GM19452 (cell line): ENCODE measurements around the gene LCE1E.

Experiments used
- ATAC-seq: cut with Tn5 transposase; IDR thresholded peaks from one replicate; pipeline ENCODE4 v1.9.1; 2021; ENCODE audit not compliant: unreplicated experiment

Gene LCE1E

GRCh38 chr1:152786077-152786476, at the start of gene LCE1E:
LCE1E (plus strand) TSS chr1:152786257; CDS start chr1:152787300, 1,043 bp downstream.
- no peak for ATAC-seq

- no peak for ATAC-seq
These were observed 48.1 kb upstream of the LCE1E start for GRCh38 chr1:152737997-152738396.

- ATAC-seq, result no peak
These were observed 46.2 kb upstream of the LCE1E start for GRCh38 chr1:152739841-152740240.

DNA sequence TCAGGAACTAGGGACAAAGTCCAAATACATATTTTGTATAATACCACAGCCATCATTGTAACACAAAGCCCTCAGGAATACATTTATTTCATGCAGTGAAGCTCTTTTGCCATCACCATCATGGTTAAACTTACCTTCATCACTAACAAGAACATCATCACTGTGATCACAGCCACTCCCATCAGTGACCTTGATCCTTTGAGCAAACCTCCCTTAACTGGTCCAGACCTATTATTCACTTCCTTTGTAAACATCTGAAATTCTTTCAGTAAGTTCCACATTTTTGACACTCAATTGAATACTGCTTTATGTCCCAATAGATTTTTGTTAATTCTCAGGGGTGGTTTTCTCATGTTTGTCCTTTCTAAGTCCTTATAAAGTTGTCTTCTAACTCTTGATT, 44.4 kb upstream of the LCE1E start:
- ATAC-seq, result no peak

DNA sequence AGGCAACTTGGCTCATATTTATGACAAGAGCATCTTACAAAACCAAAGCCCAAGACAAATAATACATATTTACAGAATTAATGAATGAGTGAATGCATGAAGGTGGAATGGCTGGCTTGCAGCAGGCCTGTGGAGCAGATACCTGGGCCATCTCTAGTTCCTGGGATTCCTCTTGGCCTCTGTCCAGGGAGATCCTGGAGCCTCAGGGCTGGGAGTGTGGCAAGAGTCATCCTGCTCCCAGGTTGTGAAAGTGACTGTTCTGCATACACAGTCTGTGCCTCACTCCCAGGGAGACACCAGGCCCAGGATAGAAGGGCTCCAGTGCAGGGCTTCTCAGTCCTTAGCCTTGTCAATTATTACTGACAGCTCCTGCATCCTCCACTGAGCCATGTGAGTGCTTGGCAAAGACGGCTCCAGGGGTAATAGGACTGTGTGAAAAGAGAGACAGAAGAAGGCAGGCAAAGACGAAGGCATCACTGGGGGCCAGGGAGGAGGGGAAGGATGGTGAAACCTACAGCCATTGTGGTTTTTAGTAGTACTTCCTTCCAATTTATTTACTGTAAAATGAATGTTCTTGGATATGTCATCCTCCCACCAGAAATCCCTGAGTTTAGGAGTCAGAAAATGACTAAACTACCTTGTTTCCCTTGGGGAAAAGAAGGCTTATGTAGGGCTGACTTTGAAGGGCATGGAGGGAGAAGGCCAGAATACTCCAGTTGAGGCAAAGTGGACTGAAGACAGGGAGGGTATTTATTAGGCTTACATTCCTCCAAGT, 42.5 kb upstream of the LCE1E start:
- ATAC-seq, result no peak

- no peak for ATAC-seq
These were observed 40.8 kb upstream of the LCE1E start for GRCh38 chr1:152745289-152745704.

DNA sequence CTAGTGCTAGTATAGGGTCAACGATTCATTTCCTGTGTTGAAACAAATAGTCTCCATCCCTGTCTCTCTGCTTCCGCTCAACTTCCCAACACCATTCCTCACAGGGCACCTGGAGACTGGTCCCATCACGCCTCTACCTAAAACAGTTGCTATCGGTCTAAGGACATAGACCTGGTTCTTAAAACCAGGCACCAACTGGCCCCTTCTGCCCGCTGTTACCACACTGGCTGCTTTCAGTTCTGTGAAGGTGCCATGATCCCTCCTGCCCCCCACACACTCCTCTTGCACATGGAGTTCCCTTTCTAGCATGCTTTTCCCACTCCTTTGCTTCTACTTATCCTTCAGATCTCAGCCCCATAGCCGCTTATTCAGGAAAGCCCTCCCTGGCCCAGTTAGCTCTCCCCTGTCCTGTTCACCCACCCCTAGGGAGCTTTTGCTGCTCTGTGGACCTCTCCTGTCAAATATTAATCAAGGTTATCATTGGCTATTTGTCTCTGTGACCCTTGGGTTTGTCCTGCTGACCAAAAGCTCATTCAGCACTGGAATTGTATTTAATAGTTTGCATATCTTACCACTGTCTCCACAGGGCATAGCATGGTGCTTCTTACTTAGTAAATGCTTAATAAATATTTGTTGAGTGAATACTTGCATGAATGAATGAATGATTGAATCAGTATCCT, 40.2 kb upstream of the LCE1E start:
- ATAC-seq, result no peak

- no peak for ATAC-seq
These were observed 38.2 kb upstream of the LCE1E start for GRCh38 chr1:152747831-152748230.

- no peak for ATAC-seq
These were observed 33.8 kb upstream of the LCE1E start for GRCh38 chr1:152752225-152752624.

DNA sequence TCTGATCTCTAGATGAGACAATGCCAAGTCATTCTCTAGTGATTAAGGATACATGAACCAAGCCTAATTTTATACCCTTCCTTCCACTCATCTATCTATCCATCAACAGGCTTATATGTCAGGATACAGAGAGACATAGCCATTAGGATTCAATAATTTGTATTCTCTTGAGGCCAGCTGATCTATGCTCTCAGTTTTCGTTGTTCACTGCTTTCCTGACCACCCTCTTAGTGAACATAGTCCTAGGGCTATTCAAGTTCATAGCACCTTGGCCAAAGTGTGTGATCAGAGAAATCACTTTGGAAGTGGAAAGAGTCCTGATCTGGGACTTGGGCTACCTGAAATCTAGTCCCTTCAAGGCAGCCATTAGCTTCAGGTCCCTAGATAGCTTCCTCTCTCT, 32.5 kb upstream of the LCE1E start:
- ATAC-seq, result no peak

DNA sequence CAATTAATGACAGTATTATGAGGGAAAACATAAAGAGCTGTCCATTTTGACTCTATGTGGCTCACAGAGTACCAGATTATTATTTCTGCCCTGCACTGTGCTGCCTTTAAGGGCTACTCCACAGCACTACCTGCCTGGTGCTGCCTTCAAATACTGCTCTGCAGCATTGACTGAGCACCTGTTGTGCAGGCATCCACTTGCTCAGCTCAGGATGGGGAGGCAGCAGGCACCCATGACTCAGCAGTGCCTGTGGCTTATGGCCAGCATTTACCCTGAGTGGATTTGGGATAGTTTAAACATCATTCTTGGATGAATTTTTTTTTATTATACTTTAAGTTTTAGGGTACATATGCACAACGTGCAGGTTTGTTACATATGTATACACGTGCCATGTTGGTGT, 29.2 kb upstream of the LCE1E start:
- no peak for ATAC-seq

DNA sequence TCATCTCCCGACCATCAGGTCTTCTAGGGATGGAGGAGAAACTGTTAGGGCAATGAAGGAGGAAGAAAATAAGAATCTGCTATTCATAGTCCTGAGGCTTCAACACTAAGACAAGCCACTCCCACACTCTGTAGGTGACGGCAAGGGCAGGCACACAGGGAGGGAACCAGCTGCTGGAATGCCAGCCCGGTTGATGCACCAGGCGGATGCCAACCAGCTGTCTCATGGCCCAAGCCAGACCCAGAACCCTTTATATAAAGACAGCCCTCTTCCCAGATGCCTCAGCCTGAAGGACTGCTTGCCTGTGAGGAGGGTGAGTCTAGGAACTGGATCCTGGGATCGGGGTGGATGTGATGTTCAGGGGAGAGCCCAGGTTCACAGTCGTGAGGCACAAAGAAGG, 28.3 kb upstream of the LCE1E start, which contains the start of gene KPRP:
TSS of gene KPRP (plus strand) at position 279 of the 400 bp plus-strand sequence. CDS start 1,564 bp downstream, outside the sequence.
- ATAC-seq, result no peak

- no peak for ATAC-seq
These were observed 27.4 kb upstream of the LCE1E start for GRCh38 chr1:152758636-152759035.

DNA sequence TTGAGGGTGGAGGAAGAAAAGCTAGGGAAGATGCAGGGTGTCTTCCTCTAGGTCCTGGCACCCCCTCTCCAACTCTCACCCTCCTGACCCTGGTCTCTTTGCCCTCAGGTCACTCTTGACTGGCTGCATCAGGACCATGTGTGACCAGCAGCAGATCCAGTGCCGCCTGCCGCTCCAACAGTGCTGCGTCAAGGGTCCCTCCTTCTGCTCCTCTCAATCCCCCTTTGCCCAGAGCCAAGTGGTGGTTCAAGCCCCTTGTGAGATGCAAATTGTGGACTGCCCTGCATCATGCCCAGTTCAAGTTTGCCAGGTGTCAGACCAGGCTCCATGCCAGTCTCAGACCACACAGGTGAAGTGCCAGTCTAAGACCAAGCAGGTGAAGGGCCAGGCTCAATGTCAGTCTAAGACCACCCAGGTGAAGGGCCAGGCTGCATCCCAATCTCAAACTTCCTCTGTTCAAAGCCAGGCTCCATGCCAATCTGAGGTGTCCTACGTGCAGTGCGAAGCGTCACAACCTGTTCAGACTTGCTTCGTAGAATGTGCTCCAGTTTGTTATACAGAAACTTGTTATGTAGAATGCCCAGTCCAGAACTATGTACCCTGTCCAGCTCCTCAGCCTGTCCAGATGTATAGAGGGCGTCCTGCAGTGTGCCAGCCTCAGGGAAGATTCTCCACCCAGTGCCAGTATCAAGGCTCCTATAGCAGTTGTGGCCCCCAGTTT, 26.4 kb upstream of the LCE1E start:
- no peak for ATAC-seq

DNA sequence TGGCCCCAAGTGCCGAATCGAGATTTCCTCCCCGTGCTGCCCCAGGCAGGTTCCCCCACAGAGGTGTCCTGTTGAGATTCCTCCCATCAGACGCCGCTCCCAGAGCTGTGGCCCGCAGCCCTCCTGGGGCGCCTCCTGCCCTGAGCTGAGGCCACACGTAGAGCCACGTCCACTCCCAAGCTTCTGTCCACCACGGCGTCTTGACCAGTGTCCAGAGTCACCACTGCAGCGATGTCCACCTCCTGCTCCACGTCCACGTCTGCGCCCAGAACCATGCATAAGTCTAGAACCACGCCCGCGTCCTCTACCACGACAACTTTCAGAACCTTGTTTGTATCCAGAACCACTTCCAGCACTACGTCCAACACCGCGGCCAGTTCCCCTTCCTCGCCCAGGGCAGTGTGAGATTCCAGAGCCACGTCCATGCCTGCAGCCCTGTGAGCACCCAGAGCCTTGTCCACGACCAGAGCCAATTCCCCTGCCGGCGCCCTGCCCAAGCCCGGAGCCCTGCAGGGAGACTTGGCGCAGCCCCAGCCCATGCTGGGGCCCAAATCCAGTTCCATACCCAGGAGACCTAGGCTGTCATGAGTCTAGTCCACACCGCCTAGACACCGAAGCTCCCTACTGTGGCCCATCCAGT, 25.4 kb upstream of the LCE1E start:
- ATAC-seq, result no peak

GRCh38 chr1:152761609-152762213, 24.3 kb upstream of the LCE1E start:
- ATAC-seq, result no peak

DNA sequence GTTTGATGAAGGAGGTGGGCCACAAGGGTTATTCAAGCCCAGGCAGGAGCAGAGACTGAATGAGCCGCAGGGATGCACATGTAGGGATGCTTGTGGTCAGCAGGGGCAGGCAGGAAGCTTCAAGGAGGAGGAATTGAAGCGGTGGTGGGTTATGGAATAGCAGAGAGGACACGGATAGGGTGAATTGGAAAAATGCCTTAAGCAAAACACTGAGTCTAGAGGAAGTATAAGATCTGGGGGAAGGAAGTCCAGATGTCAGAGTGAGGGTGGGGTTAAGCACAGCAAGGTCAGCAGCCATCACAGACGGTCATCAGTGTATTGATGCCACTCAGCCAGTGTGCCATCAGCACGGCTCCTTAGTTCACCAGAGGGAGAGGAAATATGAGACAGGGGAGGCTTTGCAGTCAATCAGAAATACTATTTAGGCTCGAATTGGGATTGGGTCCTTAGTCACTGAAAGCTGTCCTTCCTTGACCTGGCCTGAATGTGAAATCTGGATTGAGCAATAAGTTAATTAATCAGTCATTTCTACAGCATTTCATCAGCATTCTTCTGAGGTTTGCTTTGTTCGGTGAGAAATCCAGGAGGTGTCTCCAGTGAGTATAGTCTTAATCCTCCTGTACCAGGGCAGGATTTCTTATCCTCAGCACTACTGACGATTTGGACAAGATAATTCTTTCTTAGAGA, 17.1 kb upstream of the LCE1E start:
- no peak for ATAC-seq

DNA sequence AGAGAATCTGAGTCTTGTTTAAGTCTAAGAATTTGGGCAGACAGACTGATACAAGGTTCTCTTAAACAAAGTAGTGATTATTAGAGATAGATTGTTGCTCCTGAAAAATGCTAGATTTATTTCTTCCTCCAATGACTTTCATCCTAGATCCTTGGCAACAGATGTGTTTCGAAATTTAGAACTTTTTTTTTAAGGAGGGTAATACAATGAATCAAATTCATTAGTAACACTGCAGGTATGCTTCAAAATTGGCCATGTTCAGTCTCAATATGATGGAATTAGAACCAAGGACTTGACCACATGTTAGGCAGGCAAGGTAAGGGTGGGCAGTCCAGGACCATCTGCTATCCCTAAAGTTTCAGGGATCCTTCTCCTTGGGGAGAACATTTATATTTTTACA, 15.6 kb upstream of the LCE1E start:
- no peak for ATAC-seq

DNA sequence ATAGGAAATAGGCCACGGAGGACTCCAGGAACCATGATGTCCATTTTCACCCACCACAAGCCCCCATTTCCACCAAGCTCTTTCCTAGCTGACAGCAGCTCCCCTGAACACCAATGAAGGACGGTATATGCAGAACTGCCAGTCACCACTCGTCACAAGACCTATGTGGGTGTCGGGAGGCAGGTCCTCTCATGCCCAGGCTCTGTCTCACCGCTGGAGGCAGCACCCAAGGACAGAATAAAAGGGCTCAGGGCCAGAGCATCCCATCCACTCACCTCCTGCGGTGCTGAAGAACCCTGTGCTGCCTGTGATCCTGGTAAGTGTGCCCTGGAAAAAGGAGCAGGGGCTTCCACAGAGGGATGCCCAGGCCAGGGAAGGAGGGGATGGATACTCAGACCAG, 11.2 kb upstream of the LCE1E start, which contains the start of gene LCE1F:
TSS of gene LCE1F (plus strand) at position 266 of the 400 bp plus-strand sequence. CDS start 1,232 bp downstream, outside the sequence.
- no peak for ATAC-seq

- no peak for ATAC-seq
These were observed 9.7 kb upstream of the LCE1E start for GRCh38 chr1:152776361-152776760.
